NCI-H446 treated with DMSO at 0.1 percent for 48 hours (cell line): ENCODE measurements around the gene UBAC2.

ENCODE experiments used
- DNase-seq: peaks from one replicate; lab custom pipeline; 2025; lab: John Stamatoyannopoulos, UW

Gene UBAC2

GRCh38 chr13:99271249-99271648, 70.6 kb downstream of the UBAC2 start:
- DNase-seq: no peak

GRCh38 chr13:99272481-99272880, 71.8 kb downstream of the UBAC2 start:
- no peak for DNase-seq

- DNase-seq: no peak
Observed at GRCh38 chr13:99273128-99273527, 72.5 kb downstream of the UBAC2 start.

- no peak for DNase-seq
Observed at GRCh38 chr13:99275093-99275469, 74.4 kb downstream of the UBAC2 start.

- DNase-seq: no peak
Observed at GRCh38 chr13:99276706-99277105, 76.1 kb downstream of the UBAC2 start.

- DNase-seq: no peak
Observed at GRCh38 chr13:99277629-99278028, 77.0 kb downstream of the UBAC2 start.

GRCh38 chr13:99278200-99278599, 77.5 kb downstream of the UBAC2 start:
- no peak for DNase-seq

- no peak for DNase-seq
Observed at GRCh38 chr13:99278843-99279242, 78.2 kb downstream of the UBAC2 start.

GRCh38 chr13:99279637-99280036, 79.0 kb downstream of the UBAC2 start:
- no peak for DNase-seq

GRCh38 chr13:99280166-99280565, 79.5 kb downstream of the UBAC2 start:
- DNase-seq: no peak

GRCh38 chr13:99281811-99282263, 81.2 kb downstream of the UBAC2 start:
- no peak for DNase-seq

- DNase-seq: no peak
Observed at GRCh38 chr13:99282264-99283231, 81.9 kb downstream of the UBAC2 start.

- DNase-seq: no peak
Observed at GRCh38 chr13:99285432-99286182, 85.0 kb downstream of the UBAC2 start.

- DNase-seq: peak; percentile 63
Observed at GRCh38 chr13:99287551-99287950, 86.9 kb downstream of the UBAC2 start.

GRCh38 chr13:99288089-99288488, 87.4 kb downstream of the UBAC2 start:
- peak; percentile 79 for DNase-seq

GRCh38 chr13:99289271-99289670, 88.6 kb downstream of the UBAC2 start:
- no peak for DNase-seq

GRCh38 chr13:99289674-99290337, 89.2 kb downstream of the UBAC2 start:
- DNase-seq: no peak

- DNase-seq: no peak
Observed at GRCh38 chr13:99290894-99291293, 90.2 kb downstream of the UBAC2 start.

GRCh38 chr13:99293178-99293577, 92.5 kb downstream of the UBAC2 start:
- no peak for DNase-seq

GRCh38 chr13:99294198-99294597, 93.5 kb downstream of the UBAC2 start:
- DNase-seq: no peak

- no peak for DNase-seq
Observed at GRCh38 chr13:99294958-99295357, 94.3 kb downstream of the UBAC2 start.

GRCh38 chr13:99295488-99296252, 95.0 kb downstream of the UBAC2 start:
- DNase-seq: no peak
